Measurements from ENCODE around the gene RRH.

The RRH gene

GRCh38 chr4:109864134-109864533 is 36.4 kb downstream of the RRH start:
- TF ChIP-seq EZH2phosphoT487 (IDR thresholded peaks at IDR 0.05; ENCODE audit: borderline replicate concordance, low read length) (no peak), CTCF (IDR thresholded peaks at IDR 0.05; ENCODE audit: low read depth, low read length, poor library complexity, severe bottlenecking) (no peak)
- Histone ChIP-seq H3K4me2 (ENCODE audit: low read length) (no peak overlapping the region), H3K36me3 (ENCODE audit: control insufficient read depth, low read length) (no peaks in the 10 kb centered on the region), H4K20me1 (ENCODE audit: control insufficient read depth, insufficient read depth, low read depth, low read length) (no peaks in the 10 kb centered on the region), H3K9me2 (replicated peaks; ENCODE audit: control insufficient read depth, low read length) (no peaks in the 10 kb centered on the region), H3K27me3 (ENCODE audit: control insufficient read depth, low read length) (no peaks in the 10 kb centered on the region), H3K9me3 (ENCODE audit: control insufficient read depth, insufficient read depth, low read length) (peaks cover 16% of the 10 kb centered on the region), H3K27ac (ENCODE audit: low read depth, low read length) (no peak overlapping the region), H3K79me2 (ENCODE audit: control insufficient read depth, low read length) (no peaks in the 10 kb centered on the region), H3K4me1 (ENCODE audit: control insufficient read depth, low read length) (no peaks in the 10 kb centered on the region), H3K4me3 (ENCODE audit: low read length) (no peak overlapping the region), H3F3A (ENCODE audit: control insufficient read depth, insufficient read depth) (no peaks in the 10 kb centered on the region)

GRCh38 chr4:109870061-109870460 is 42.3 kb downstream of the RRH start:
- no peaks in the 10 kb centered on the region for H3K4me1 ChIP-seq (ENCODE audit: control insufficient read depth, low read length)
- TF ChIP-seq CTCF (IDR thresholded peaks at IDR 0.05; ENCODE audit: low read depth, low read length, poor library complexity, severe bottlenecking) (no peak), EZH2phosphoT487 (IDR thresholded peaks at IDR 0.05; ENCODE audit: borderline replicate concordance, low read length) (no peak)

GRCh38 chr4:109872065-109872464 is 44.3 kb downstream of the RRH start:
- TF ChIP-seq CTCF (IDR thresholded peaks at IDR 0.05; ENCODE audit: low read depth, low read length, poor library complexity, severe bottlenecking) (no peak), EZH2phosphoT487 (IDR thresholded peaks at IDR 0.05; ENCODE audit: borderline replicate concordance, low read length) (no peak)
- H3F3A ChIP-seq (ENCODE audit: control insufficient read depth, insufficient read depth): no peaks in the 10 kb centered on the region
- H3K27ac ChIP-seq (ENCODE audit: low read depth, low read length): no peak overlapping the region

More at GRCh38 chr4:109870061-109870460, 42.3 kb downstream of the RRH start:
- no peaks in the 10 kb centered on the region for H3K9me3 ChIP-seq (ENCODE audit: control insufficient read depth, insufficient read depth, low read length)
- H3K36me3 ChIP-seq (ENCODE audit: control insufficient read depth, low read length): no peaks in the 10 kb centered on the region
- no peaks in the 10 kb centered on the region for H3K27me3 ChIP-seq (ENCODE audit: control insufficient read depth, low read length)
- no peaks in the 10 kb centered on the region for H3F3A ChIP-seq (ENCODE audit: control insufficient read depth, insufficient read depth)
- no peak overlapping the region for H3K27ac ChIP-seq (ENCODE audit: low read depth, low read length)
- H4K20me1 ChIP-seq (ENCODE audit: control insufficient read depth, insufficient read depth, low read depth, low read length): no peaks in the 10 kb centered on the region
- no peaks in the 10 kb centered on the region for H3K79me2 ChIP-seq (ENCODE audit: control insufficient read depth, low read length)
- H3K4me2 ChIP-seq (ENCODE audit: low read length): no peak overlapping the region
- no peaks in the 10 kb centered on the region for H3K9me2 ChIP-seq (replicated peaks; ENCODE audit: control insufficient read depth, low read length)
- H3K4me3 ChIP-seq (ENCODE audit: low read length): no peak overlapping the region

More at GRCh38 chr4:109872065-109872464, 44.3 kb downstream of the RRH start:
- Histone ChIP-seq H3K4me2 (ENCODE audit: low read length) (no peak overlapping the region), H3K36me3 (ENCODE audit: control insufficient read depth, low read length) (no peaks in the 10 kb centered on the region), H3K4me3 (ENCODE audit: low read length) (no peak overlapping the region), H3K27me3 (ENCODE audit: control insufficient read depth, low read length) (no peaks in the 10 kb centered on the region), H4K20me1 (ENCODE audit: control insufficient read depth, insufficient read depth, low read depth, low read length) (no peaks in the 10 kb centered on the region), H3K4me1 (ENCODE audit: control insufficient read depth, low read length) (no peaks in the 10 kb centered on the region), H3K9me3 (ENCODE audit: control insufficient read depth, insufficient read depth, low read length) (no peaks in the 10 kb centered on the region), H3K9me2 (replicated peaks; ENCODE audit: control insufficient read depth, low read length) (no peaks in the 10 kb centered on the region), H3K79me2 (ENCODE audit: control insufficient read depth, low read length) (no peaks in the 10 kb centered on the region)
